Neural progenitor cell (in vitro differentiated cells): ENCODE measurements around the gene CTRB1. TPM values are rescaled to one million over a fixed set of nuclear protein-coding genes. Genes with fewer than 3 reads are reported as not detected.
A peak's percentile ranks its signal among the peaks of the same experiment; 100 is the strongest.

Experiments used
- DNase-seq: peaks from one replicate; pipeline ENCODE4 v3.0.0-alpha.2; 2016; ENCODE audit warnings: low spot score
- H2AFZ ChIP-seq: fragments of 200-600 bp; sonication (generic); replicated peaks from 2 replicates; pipeline ENCODE4 v1.6.1; 2016; ENCODE audit warnings: antibody characterized with exemption
- H3F3A ChIP-seq: fragments of 200-600 bp; sonication (generic); 2 replicates; pipeline ENCODE4 v1.6.1; 2016; ENCODE audit warnings: antibody characterized with exemption, low read depth
- H3K27ac ChIP-seq: fragments of 200-600 bp; sonication (generic); 2 replicates; pipeline ENCODE4 v1.5.1; 2016; ENCODE audit warnings: mild to moderate bottlenecking
- H3K27me3 ChIP-seq: fragments of 200-600 bp; sonication (generic); 2 replicates; pipeline ENCODE4 v1.6.1; 2016; ENCODE audit warnings: mild to moderate bottlenecking, moderate library complexity
- H3K36me3 ChIP-seq: fragments of 200-600 bp; sonication (generic); 2 replicates; pipeline ENCODE4 v1.5.1; 2016
- H3K4me1 ChIP-seq: fragments of 200-600 bp; sonication (generic); 2 replicates; pipeline ENCODE4 v1.6.1; 2016; ENCODE audit warnings: mixed run types
- H3K4me2 ChIP-seq: fragments of 200-600 bp; sonication (generic); 2 replicates; pipeline ENCODE4 v1.6.1; 2016
- H3K4me3 ChIP-seq: fragments of 200-600 bp; sonication (generic); 2 replicates; pipeline ENCODE4 v1.5.1; 2016
- H3K79me2 ChIP-seq: fragments of 200-600 bp; sonication (generic); 2 replicates; pipeline ENCODE4 v1.6.1; 2016; ENCODE audit warnings: low read depth
- H3K9ac ChIP-seq: fragments of 200-600 bp; sonication (generic); 2 replicates; pipeline ENCODE4 v1.6.1; 2016
- H3K9me3 ChIP-seq: fragments of 200-600 bp; sonication (generic); 2 replicates; pipeline ENCODE4 v1.5.1; 2016; ENCODE audit warnings: low read depth
- H4K20me1 ChIP-seq: fragments of 200-600 bp; sonication (generic); 2 replicates; pipeline ENCODE4 v1.6.1; 2016; ENCODE audit warnings: low read depth
- H3K27ac Mint-ChIP-seq: 3 replicates; pipeline ENCODE4 v1.8.0; 2021; ENCODE audit warnings: mixed read lengths
- H3K27me3 Mint-ChIP-seq: 2 replicates; pipeline ENCODE4 v1.8.0; 2022; ENCODE audit warnings: low read depth, mild to moderate bottlenecking, inconsistent platforms, moderate library complexity, mixed read lengths; ENCODE audit not compliant: insufficient read depth
- H3K36me3 Mint-ChIP-seq: 3 replicates; pipeline ENCODE4 v1.8.0; 2021; ENCODE audit warnings: mixed read lengths
- H3K4me1 Mint-ChIP-seq: 3 replicates; pipeline ENCODE4 v1.8.0; 2021; ENCODE audit warnings: mixed read lengths
- H3K4me3 Mint-ChIP-seq: 3 replicates; pipeline ENCODE4 v1.8.0; 2021; ENCODE audit warnings: mild to moderate bottlenecking, moderate library complexity, mixed read lengths
- H3K9me3 Mint-ChIP-seq: 3 replicates; pipeline ENCODE4 v1.8.0; 2020; ENCODE audit warnings: mixed read lengths
- EZH2 ChIP-seq: fragments of 200-600 bp; sonication (generic); IDR thresholded peaks from 2 replicates; pipeline ENCODE4 v1.6.1; 2017; ENCODE audit warnings: antibody characterized with exemption, mild to moderate bottlenecking, moderate library complexity
- EZH2phosphoT487 ChIP-seq: fragments of 200-600 bp; sonication (generic); IDR thresholded peaks from 2 replicates; pipeline ENCODE4 v1.6.1; 2017; ENCODE audit warnings: antibody characterized with exemption
- total RNA-seq: library from RNA; depleted of rRNA; stranded (reverse); fragments of >200 nt; gene quantifications from 2 replicates; pipeline ENCODE4 v1.2.3, GENCODE V29; 2015; ENCODE audit warnings: low replicate concordance
- TF ChIP-seq, protein P1 (sequence below): fragments of 200-600 bp; sonication (generic); IDR thresholded peaks from 2 replicates; pipeline ENCODE4 v1.5.1; 2017; ENCODE audit warnings: antibody characterized with exemption, mild to moderate bottlenecking

The CTRB1 gene
- total RNA-seq, 1 donor from 2014 or later, result not detected

DNA sequence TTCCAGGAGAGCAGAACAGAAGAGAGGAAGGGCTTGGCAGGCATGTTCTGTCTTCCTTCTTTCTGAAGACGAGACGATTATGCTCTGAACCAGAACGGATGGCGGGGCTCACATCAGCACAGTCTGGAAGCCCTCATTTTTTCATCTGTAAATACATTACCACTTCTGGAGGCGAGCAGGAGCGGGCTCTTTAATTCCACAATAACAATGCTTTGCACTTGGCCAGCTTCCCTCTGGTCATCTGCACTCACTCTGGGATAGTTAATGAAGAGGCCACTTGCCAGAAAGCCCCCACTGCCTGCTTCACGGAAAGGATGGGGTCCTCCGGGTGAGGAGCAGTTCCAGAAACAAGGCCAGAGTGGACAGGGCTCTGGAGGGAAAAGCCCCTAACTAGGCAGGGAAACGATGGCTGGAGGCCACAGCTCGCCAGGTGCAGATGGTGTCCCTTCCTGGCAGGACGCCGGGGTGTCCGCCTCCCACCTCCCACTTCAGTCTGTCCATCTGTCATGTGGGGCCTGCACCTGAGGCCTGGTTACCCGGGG, 45.7 kb downstream of the CTRB1 start:
- Histone ChIP-seq H3K27ac (no peak overlapping the region), H3K27me3 (no peaks in the 10 kb centered on the region)

DNA sequence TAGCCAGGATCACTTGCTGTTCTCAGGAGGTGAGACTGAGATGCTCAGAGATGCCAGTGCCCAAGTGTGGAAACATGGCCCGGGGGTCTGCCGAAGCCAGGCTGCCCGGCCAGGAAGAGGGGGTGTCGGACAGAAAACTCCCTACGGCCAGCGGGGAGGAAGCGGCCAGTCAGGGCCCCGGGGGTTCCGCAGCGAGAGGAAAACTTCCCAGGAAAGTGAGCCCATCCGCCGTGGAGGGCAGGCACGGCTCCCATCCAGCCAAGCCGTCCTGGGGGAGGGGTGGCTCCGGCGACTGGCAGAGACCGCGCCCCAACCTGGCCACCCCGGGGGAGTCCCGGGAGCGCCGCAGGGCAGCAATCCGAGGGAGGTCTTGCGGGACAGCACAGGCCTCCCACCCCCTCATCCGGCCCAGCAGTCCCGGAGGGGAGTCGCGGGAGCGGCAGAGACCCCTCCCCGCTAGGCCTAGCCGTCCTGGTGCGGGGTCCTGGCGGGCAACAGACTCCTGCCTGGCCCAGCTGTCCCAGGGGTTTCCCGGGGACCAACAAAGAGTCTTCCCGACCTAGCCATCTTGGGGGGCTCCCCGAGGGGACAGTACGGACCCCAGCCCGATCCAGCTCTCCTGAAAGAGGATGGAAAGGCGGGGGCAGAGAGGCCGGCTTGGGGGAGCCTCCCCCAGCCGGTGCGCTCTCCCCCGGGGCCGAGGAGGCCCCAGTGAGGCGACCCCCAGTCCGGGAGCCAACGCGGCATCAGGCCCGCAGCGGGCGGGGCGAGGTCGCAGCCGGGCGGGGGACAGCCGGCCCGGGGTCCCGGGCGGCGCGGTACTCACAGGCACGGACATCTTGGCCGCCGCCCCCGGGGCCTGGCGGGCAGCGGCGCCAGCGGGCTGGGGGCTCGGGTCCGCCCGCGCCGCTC, 46.5 kb downstream of the CTRB1 start:
- Histone ChIP-seq H3K4me2 (peak overlapping the region; percentile 96), H4K20me1 (peaks cover 51% of the 10 kb centered on the region), H3K79me2 (peaks cover 50% of the 10 kb centered on the region), H3K9ac (peak overlapping the region; percentile 94), H3K4me1 (peaks cover 17% of the 10 kb centered on the region), H3K9me3 (no peaks in the 10 kb centered on the region), H3K4me3 (peak overlapping the region; percentile 99), H3K27ac (no peak overlapping the region), H3F3A (peaks cover 7% of the 10 kb centered on the region), H3K27me3 (no peaks in the 10 kb centered on the region), H2AFZ (peak overlapping the region; percentile 70), H3K36me3 (no peaks in the 10 kb centered on the region)
- Mint-ChIP-seq H3K4me1 (peaks cover 41% of the 10 kb centered on the region), H3K4me3 (peak overlapping the region; percentile 91), H3K9me3 (no peaks in the 10 kb centered on the region), H3K27ac (no peak overlapping the region), H3K27me3 (peaks cover 9% of the 10 kb centered on the region), H3K36me3 (peaks cover 5% of the 10 kb centered on the region)
- no peak for DNase-seq
- TF ChIP-seq EZH2, result no peak
- no peak for TF ChIP-seq EZH2phosphoT487
- TF ChIP-seq, protein P1, sequence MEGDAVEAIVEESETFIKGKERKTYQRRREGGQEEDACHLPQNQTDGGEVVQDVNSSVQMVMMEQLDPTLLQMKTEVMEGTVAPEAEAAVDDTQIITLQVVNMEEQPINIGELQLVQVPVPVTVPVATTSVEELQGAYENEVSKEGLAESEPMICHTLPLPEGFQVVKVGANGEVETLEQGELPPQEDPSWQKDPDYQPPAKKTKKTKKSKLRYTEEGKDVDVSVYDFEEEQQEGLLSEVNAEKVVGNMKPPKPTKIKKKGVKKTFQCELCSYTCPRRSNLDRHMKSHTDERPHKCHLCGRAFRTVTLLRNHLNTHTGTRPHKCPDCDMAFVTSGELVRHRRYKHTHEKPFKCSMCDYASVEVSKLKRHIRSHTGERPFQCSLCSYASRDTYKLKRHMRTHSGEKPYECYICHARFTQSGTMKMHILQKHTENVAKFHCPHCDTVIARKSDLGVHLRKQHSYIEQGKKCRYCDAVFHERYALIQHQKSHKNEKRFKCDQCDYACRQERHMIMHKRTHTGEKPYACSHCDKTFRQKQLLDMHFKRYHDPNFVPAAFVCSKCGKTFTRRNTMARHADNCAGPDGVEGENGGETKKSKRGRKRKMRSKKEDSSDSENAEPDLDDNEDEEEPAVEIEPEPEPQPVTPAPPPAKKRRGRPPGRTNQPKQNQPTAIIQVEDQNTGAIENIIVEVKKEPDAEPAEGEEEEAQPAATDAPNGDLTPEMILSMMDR, result no peak

More for the DNA sequence above, 45.7 kb downstream of the CTRB1 start:
- peak overlapping the region; percentile 94 for H3K9ac ChIP-seq
- H3K4me2 ChIP-seq, result peak overlapping the region; percentile 96
- H3F3A ChIP-seq, result peaks cover 7% of the 10 kb centered on the region
- H3K4me1 ChIP-seq, result peaks cover 17% of the 10 kb centered on the region
- no peaks in the 10 kb centered on the region for H3K9me3 ChIP-seq
- H3K79me2 ChIP-seq, result peaks cover 57% of the 10 kb centered on the region
- peaks cover 9% of the 10 kb centered on the region for H3K27me3 Mint-ChIP-seq
- peak overlapping the region; percentile 72 for H3K27ac Mint-ChIP-seq
- no peak for DNase-seq
- H3K4me3 Mint-ChIP-seq, result peak overlapping the region; percentile 91
- H2AFZ ChIP-seq, result no peak overlapping the region
- no peaks in the 10 kb centered on the region for H3K9me3 Mint-ChIP-seq
- H3K36me3 ChIP-seq, result no peaks in the 10 kb centered on the region
- H3K4me3 ChIP-seq, result peak overlapping the region; percentile 99
- peaks cover 5% of the 10 kb centered on the region for H3K36me3 Mint-ChIP-seq
- peaks cover 59% of the 10 kb centered on the region for H4K20me1 ChIP-seq
- TF ChIP-seq EZH2phosphoT487 (no peak), EZH2 (no peak)
- TF ChIP-seq, protein P1, result no peak
- peaks cover 43% of the 10 kb centered on the region for H3K4me1 Mint-ChIP-seq

DNA sequence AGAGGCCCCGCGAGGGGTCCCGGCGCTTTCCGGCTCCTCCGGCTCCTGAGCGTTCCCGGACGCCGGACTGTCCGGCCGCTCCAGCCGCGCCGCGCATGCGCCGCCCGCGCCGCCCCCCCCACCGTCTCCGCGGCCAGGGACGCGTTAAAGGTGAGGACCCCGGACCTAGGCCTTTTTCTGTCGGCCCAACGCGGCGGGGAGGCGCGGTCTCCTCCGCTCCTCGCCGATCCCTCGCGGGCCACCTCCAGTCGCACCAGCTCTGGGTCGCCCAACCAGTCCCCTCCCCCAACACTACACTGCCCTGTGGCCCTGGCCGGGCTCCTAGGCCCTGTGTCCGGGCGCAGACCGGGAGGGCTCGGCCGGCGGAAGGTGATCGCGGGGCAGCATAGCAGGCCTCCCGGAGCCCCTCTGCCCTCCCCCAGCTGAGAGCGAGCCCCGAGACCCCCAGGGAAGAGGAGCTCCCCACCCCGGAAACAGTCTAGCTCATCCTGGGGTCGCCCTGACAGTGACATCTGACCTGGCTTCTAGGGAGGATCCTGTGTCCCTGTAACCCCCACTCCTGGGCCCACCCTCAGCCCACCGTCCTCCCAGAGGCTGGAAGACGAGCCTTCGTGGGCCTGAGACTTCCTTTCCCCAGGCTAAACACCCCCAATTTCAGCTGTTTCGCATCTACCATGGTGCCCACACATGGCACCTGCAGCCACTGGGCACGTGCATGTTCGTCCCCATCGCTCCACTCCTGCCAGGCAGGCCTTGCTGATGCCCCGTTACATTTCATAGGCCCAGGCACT, 47.3 kb downstream of the CTRB1 start:
- peak overlapping the region; percentile 66 for H3K9ac ChIP-seq
- peaks cover 15% of the 10 kb centered on the region for H3K4me1 ChIP-seq
- peaks cover 34% of the 10 kb centered on the region for H3K4me1 Mint-ChIP-seq
- no peaks in the 10 kb centered on the region for H3K36me3 ChIP-seq
- peak overlapping the region; percentile 96 for H3K4me2 ChIP-seq
- H3K9me3 ChIP-seq, result no peaks in the 10 kb centered on the region
- H3K27ac ChIP-seq, result no peak overlapping the region
- peak overlapping the region; percentile 88 for H3K4me3 Mint-ChIP-seq
- peaks cover 10% of the 10 kb centered on the region for H3K27me3 Mint-ChIP-seq
- H4K20me1 ChIP-seq, result peaks cover 44% of the 10 kb centered on the region
- peaks cover 3% of the 10 kb centered on the region for H3F3A ChIP-seq
- H3K36me3 Mint-ChIP-seq, result peaks cover 5% of the 10 kb centered on the region
- H3K9me3 Mint-ChIP-seq, result no peaks in the 10 kb centered on the region
- TF ChIP-seq EZH2, result no peak
- TF ChIP-seq EZH2phosphoT487, result no peak
- TF ChIP-seq, protein P1, result no peak
- H2AFZ ChIP-seq, result peak overlapping the region; percentile 98
- no peaks in the 10 kb centered on the region for H3K27me3 ChIP-seq
- H3K79me2 ChIP-seq, result peaks cover 45% of the 10 kb centered on the region
- DNase-seq, result peak; percentile 95
- peak overlapping the region; percentile 93 for H3K27ac Mint-ChIP-seq
- peak overlapping the region; percentile 99 for H3K4me3 ChIP-seq
